ENCODE data around the gene GLTPD2.
"Not testable (repeated sequence)": the region's sequence is repeated elsewhere in the genome, so short reads cannot be mapped to it uniquely, and the experiment has no call there.

Gene GLTPD2

GRCh38 chr17:4811471-4811870 is 22.7 kb downstream of the GLTPD2 start:
- no peak for DNase-seq

- DNase-seq, result no peak
These were observed 23.9 kb downstream of the GLTPD2 start for GRCh38 chr17:4812690-4813089.

- peak; percentile 44 for DNase-seq
These were observed 26.4 kb downstream of the GLTPD2 start for GRCh38 chr17:4815043-4815675.

GRCh38 chr17:4816826-4817225 is 28.1 kb downstream of the GLTPD2 start:
- DNase-seq, result no peak

GRCh38 chr17:4818276-4818675 is 29.5 kb downstream of the GLTPD2 start:
- no peak for DNase-seq

GRCh38 chr17:4822835-4823234 is 34.1 kb downstream of the GLTPD2 start:
- no peak for DNase-seq

- DNase-seq, result no peak
These were observed 34.8 kb downstream of the GLTPD2 start for GRCh38 chr17:4823373-4824089.

GRCh38 chr17:4827399-4827798 is 38.6 kb downstream of the GLTPD2 start:
- DNase-seq, result no peak

- not testable (repeated sequence) for DNase-seq
These were observed 44.0 kb downstream of the GLTPD2 start for GRCh38 chr17:4832829-4833177.

- peak; percentile 96 for DNase-seq
These were observed 44.6 kb downstream of the GLTPD2 start, which contains the start of gene MINK1 for GRCh38 chr17:4833178-4833940. Gene MINK1, plus strand, starts transcription at chr17:4833340. Its CDS starts 244 bp downstream, at chr17:4833584.

GRCh38 chr17:4833941-4834680 is 45.3 kb downstream of the GLTPD2 start:
- DNase-seq, result peak; percentile 49

GRCh38 chr17:4834681-4835020 is 45.9 kb downstream of the GLTPD2 start:
- DNase-seq, result no peak

GRCh38 chr17:4836221-4836620 is 47.5 kb downstream of the GLTPD2 start:
- DNase-seq, result no peak

- DNase-seq, result no peak
These were observed 48.9 kb downstream of the GLTPD2 start for GRCh38 chr17:4837471-4838308.

GRCh38 chr17:4838309-4838785 is 49.6 kb downstream of the GLTPD2 start:
- DNase-seq, result peak; percentile 86

GRCh38 chr17:4839221-4839620 is 50.5 kb downstream of the GLTPD2 start:
- DNase-seq, result no peak
